Pancreas (tissue), 10 donors: ENCODE data around the gene XBP1. TPM values are rescaled to one million over a fixed set of nuclear protein-coding genes. Genes with fewer than 3 reads are reported as not detected.
"Not testable (repeated sequence)": the region's sequence is repeated elsewhere in the genome, so short reads cannot be mapped to it uniquely, and the experiment has no call there.

ENCODE experiments used
- ATAC-seq, 4 donors: fragments of 200-7000 bp; cut with Tn5 transposase; one replicate each; pipeline versions ENCODE4 v1.8.0 to v1.9.1; 2020; ENCODE audit warnings: mild to moderate bottlenecking in 4 of 4, moderate library complexity in 4 of 4
- DNase-seq, 6 donors: peaks; one replicate each; pipeline ENCODE4 v3.0.0-alpha.2; 2020
- FAIRE-seq: peaks from 2 replicates; lab custom pipeline; 2012; peaks lifted over from hg19 to GRCh38; lab: Jason Lieb, UNC
- H3K27ac ChIP-seq, 4 donors: fragments of 200-600 bp; sonication (generic); 1 replicate in 3 of 4; 2 replicates in 1 of 4; pipeline versions ENCODE4 v1.5.0 to v1.8.0; 2020
- H3K27me3 ChIP-seq, 4 donors: fragments of 200-600 bp; one replicate each; pipeline ENCODE4 v1.8.0; 2021
- H3K36me3 ChIP-seq, 3 donors: fragments of 200-600 bp; sonication (generic) in 1 of 3; one replicate each; pipeline versions ENCODE4 v1.5.0 to v1.8.0; 2020 to 2021
- H3K4me1 ChIP-seq, 3 donors: fragments of 200-600 bp; one replicate each; pipeline ENCODE4 v1.8.0; 2021
- H3K4me3 ChIP-seq, 4 donors: fragments of 200-600 bp; sonication (generic) in 2 of 4; one replicate each; pipeline versions ENCODE4 v1.5.0 to v1.8.0; 2020 to 2021
- H3K9me3 ChIP-seq, 4 donors: fragments of 200-600 bp; one replicate each; pipeline ENCODE4 v1.8.0; 2021
- WGBS, 2 donors: extraction: QIAGEN DNeasy Blood & Tissue Kit; methylation state at CpG; one replicate each; pipeline ENCODE4 v1.1.7; 2013; 5-methylcytosine and 5-hydroxymethylcytosine counted together
- intact Hi-C, 3 donors: fragments of 100-400 bp; cut with DNase I; formaldehyde crosslinking; loops; one replicate each; pipeline versions ENCODE4 v1.11.1 to v1.14.2; 2022
- polyA plus RNA-seq, 2 donors: library from polyadenylated mRNA; stranded (reverse); fragments of 200-250 nt; gene quantifications; one replicate each; pipeline ENCODE4 v1.2.3, GENCODE V29; 2013
- total RNA-seq, 6 donors: library from RNA; stranded (reverse); fragmentation: NEBNext Ultra II Directional in 4 of 6; extraction: Animal tissue kit (Norgen Biotek cat#: 25700) in 4 of 6; gene quantifications; one replicate each; pipeline versions ENCODE4 v1.2.1 to v1.2.4, GENCODE V29; 2021 to 2023
- TF ChIP-seq, protein P1 (sequence below), 4 donors: fragments of 200-600 bp; sonication (generic) in 3 of 4; IDR thresholded peaks; one replicate each; pipeline versions ENCODE4 v1.5.0 to v1.8.0; 2021; ENCODE audit warnings: antibody characterized with exemption in 4 of 4
- donor health status: healthy with polysubstance abuse.
- donor health status: DM: no; HTN: no; CAD: no; lungs with moderate emphysema.
- donor health status: DM: no; HTN: no; CAD: no.
- donor health status: control.
- donor health status: control.
- donor health status: Bipolar disorder and iron deficiency.
- donor health status: DM: yes; HTN: yes; CAD: no.
- donor health status: DM: no; HTN: no; CAD: no.
- donor health status: DM: no; HTN: no; CAD: no.
- donor health status: DM: yes; HTN: yes; CAD: no.

The XBP1 gene
- total RNA-seq, result 100 to 1,000 TPM; 505 to 974 (median 718) TPM
- polyA plus RNA-seq, result 100 to 1,000 TPM; 178 to 250 TPM

DNA sequence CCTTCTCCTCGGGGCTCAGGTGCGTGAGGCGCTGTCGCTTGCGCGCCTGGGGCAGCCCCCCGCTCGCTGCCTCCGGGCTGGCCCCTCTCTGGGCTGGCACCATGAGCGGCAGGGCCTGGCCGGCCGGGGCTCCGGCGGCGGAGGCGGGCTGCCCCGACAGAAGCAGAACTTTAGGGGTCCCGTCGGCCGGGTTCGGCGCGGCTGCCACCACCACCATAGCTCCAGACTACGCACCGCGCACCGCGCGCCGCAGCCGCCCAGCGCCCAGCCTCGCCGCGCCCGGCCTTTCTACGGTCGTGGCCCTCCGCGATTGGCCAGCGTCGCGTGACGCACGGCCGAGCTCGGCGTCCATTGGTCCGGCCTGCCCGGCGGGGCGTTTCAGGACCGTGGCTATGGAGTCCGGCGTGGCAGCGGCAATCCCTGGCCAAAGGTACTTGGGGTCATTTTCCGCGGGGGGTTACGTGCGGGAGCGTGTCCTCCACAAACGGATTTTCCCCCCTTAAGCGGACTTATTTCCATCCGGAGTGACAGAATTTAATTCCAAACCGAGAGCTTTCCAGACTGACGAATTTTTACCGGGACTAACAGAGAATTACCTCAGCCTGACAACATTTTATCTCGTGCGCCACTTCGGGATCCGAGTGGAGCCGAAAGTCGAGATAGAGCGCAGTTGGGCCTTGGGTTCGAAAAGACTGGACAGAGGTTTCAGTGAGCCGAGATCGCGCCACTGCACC, at the start of gene XBP1:
XBP1 (minus strand) TSS at position 262 of the 734 bp plus-strand sequence.
- Histone ChIP-seq H3K9me3 (no peaks in the 10 kb centered on the region), H3K4me1 (peaks cover 0 to 19% (median 4%) of the 10 kb centered on the region in 3 donors), H3K27me3 (no peaks in the 10 kb centered on the region), H3K36me3 (peaks cover 0 to 38% (median 29%) of the 10 kb centered on the region in 3 donors), H3K27ac (peak within 1 kb of the TSS; percentile 97 to 100 (median 100)), H3K4me3 (peak within 1 kb of the TSS; percentile 80 to 94 (median 88))
- FAIRE-seq, result no peak
- DNase-seq, result peak; percentile 95 to 99 (median 97)
- TF ChIP-seq, protein P1, sequence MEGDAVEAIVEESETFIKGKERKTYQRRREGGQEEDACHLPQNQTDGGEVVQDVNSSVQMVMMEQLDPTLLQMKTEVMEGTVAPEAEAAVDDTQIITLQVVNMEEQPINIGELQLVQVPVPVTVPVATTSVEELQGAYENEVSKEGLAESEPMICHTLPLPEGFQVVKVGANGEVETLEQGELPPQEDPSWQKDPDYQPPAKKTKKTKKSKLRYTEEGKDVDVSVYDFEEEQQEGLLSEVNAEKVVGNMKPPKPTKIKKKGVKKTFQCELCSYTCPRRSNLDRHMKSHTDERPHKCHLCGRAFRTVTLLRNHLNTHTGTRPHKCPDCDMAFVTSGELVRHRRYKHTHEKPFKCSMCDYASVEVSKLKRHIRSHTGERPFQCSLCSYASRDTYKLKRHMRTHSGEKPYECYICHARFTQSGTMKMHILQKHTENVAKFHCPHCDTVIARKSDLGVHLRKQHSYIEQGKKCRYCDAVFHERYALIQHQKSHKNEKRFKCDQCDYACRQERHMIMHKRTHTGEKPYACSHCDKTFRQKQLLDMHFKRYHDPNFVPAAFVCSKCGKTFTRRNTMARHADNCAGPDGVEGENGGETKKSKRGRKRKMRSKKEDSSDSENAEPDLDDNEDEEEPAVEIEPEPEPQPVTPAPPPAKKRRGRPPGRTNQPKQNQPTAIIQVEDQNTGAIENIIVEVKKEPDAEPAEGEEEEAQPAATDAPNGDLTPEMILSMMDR (IDR thresholded peaks at IDR 0.05), result no peak
- 0% methylated on average over 59 to 78 of the region's 78 CpGs for WGBS, 2 donors
- ATAC-seq, result peak; percentile 76 to 88 (median 85)
- intact Hi-C loops, result no loop called here

DNA sequence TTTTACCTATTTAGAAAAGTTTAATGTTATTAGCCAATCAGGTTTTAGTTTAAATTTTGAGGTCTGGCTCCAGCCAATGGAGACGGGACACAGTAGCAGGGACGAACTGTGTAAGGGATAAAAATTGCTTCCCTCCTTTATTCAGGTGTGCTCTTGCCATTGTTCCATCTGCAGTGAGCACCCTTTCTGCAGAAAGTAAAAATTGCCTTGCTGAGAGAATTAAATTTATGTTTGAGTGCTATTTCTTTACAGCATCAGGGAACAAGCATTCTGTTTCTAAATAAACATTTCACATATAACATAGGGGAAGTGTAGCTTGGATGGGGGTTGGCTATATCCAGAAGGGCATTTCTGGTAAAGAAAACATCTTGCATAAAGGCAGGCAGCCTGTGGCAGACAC, 46.6 kb upstream of the XBP1 start:
- WGBS, 2 donors, result 93 to 97% methylated on average over 2 of the region's 2 CpGs
- ATAC-seq, result no peak
- intact Hi-C loops, result no loop called here

DNA sequence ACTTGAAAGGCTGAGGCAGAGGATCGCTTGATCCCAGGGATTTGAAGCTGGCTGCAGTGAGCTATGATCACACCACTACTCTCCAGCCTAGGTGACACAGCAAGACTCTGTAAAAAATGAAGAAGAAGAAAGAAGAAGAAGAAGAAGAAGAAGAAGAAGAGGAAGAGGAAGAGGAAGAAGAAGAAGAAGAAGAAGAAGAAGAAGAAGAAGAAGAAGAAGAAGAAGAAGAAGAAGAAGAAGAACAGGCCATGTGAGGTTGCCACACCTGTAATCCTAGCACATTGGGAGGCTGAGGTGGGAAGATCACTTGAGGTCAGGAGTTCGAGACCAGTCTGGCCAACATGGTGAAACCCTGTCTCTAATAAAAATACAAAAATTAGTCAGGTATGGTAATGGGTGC, 43.9 kb upstream of the XBP1 start:
- intact Hi-C loops, DNase-seq, H3K9me3 ChIP-seq, H3K4me3 ChIP-seq, H3K27me3 ChIP-seq, H3K36me3 ChIP-seq, ATAC-seq, FAIRE-seq, H3K27ac ChIP-seq, H3K4me1 ChIP-seq: not testable (repeated sequence)
- WGBS, 2 donors, result 88 to 92% methylated on average over 2 of the region's 2 CpGs

More for the DNA sequence above, 46.6 kb upstream of the XBP1 start:
- Histone ChIP-seq H3K4me3 (no peak overlapping the region), H3K4me1 (no peaks in the 10 kb centered on the region), H3K27ac (no peak overlapping the region), H3K36me3 (no peaks in the 10 kb centered on the region), H3K27me3 (no peaks in the 10 kb centered on the region), H3K9me3 (no peaks in the 10 kb centered on the region)
- TF ChIP-seq, protein P1 (IDR thresholded peaks at IDR 0.05), result no peak
- FAIRE-seq, result no peak
- DNase-seq, result no peak

DNA sequence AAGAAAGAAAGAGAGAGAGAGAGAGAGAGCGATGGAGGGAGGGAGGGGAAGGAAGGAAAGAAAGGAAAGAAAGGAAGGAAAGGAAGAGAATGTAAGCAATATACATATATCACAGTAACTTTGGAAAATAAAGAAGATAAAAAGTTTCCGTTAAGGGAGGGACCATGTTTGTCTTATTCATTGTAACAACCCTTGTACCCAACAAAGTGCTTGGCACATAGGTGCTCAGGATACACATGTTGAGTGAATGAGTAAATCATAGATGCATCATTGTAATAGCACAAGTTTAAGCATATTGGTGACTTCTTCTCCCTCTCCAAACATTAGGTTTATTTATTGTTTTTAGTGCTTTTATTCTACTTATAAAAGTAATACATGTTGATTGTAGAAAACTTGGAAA, 43.3 kb upstream of the XBP1 start:
- Histone ChIP-seq H3K9me3 (no peaks in the 10 kb centered on the region), H3K4me1 (no peaks in the 10 kb centered on the region), H3K27me3 (no peaks in the 10 kb centered on the region), H3K36me3 (no peaks in the 10 kb centered on the region), H3K4me3 (no peak overlapping the region), H3K27ac (no peak overlapping the region)
- FAIRE-seq (no peak), ATAC-seq (no peak), DNase-seq (no peak)
- intact Hi-C loops, result no loop called here
- whole genome bisulfite sequencing, 2 donors, result 78 to 80% methylated on average over 2 of the region's 2 CpGs
- TF ChIP-seq, protein P1 (IDR thresholded peaks at IDR 0.05), result no peak

DNA sequence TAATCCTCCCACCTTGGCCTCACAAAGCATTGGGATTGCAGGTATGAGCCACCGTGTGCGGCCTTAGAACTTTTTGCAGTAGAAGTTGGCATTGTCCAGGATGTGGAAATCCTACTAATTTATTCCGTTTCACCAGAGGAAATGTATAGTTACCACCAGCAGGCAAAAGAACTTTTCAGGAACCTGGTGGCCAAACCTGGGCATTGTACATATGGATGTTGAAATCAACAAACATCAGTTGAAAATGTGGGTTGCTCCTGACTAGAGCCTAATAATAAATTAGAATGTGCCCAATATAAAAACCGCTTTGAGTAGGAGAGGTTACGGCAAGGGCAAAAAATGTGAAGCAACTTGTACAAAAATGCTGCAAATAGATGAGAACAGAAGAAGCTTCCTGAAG, 40.7 kb upstream of the XBP1 start:
- Histone ChIP-seq H3K4me1 (no peaks in the 10 kb centered on the region), H3K4me3 (no peak overlapping the region), H3K27ac (no peak overlapping the region), H3K36me3 (no peaks in the 10 kb centered on the region), H3K9me3 (no peaks in the 10 kb centered on the region), H3K27me3 (no peaks in the 10 kb centered on the region)
- intact Hi-C loops, result no loop called here
- FAIRE-seq (no peak), ATAC-seq (no peak), DNase-seq (no peak)
- WGBS, 2 donors, result 87 to 91% methylated on average over 5 of the region's 5 CpGs
- TF ChIP-seq, protein P1 (IDR thresholded peaks at IDR 0.05), result no peak
